Heart right ventricle (tissue), 16 donors: Measurements from ENCODE around the gene DNAJC7. TPM values are rescaled to one million over a fixed set of nuclear protein-coding genes. Genes with fewer than 3 reads are reported as not detected.
A peak's percentile ranks its signal among the peaks of the same experiment; 100 is the strongest.

Experiments
- ATAC-seq, 8 donors: fragments of 200-7000 bp; cut with Tn5 transposase; one replicate each; pipeline ENCODE4 v1.9.1; 2020; ENCODE audit warnings: mild to moderate bottlenecking in 8 of 8, moderate library complexity in 8 of 8, moderate number of reproducible peaks in 1 of 8
- DNase-seq, 2 donors: peaks; one replicate each; pipeline ENCODE4 v3.0.0-alpha.2; 2020
- H3K27ac ChIP-seq, 10 donors: fragments of 200-600 bp; sonication (generic) in 2 of 10; one replicate each; pipeline versions ENCODE4 v1.5.0 to v1.8.0; 2020 to 2022; ENCODE audit warnings: mild to moderate bottlenecking in 3 of 10
- H3K27me3 ChIP-seq, 7 donors: fragments of 200-600 bp; one replicate each; pipeline ENCODE4 v1.8.0; 2021 to 2022; ENCODE audit warnings: mild to moderate bottlenecking in 2 of 7
- H3K36me3 ChIP-seq, 9 donors: fragments of 200-600 bp; sonication (generic) in 1 of 9; one replicate each; pipeline versions ENCODE4 v1.5.0 to v1.8.0; 2020 to 2022; ENCODE audit warnings: mild to moderate bottlenecking in 2 of 9
- H3K4me1 ChIP-seq, 9 donors: fragments of 200-600 bp; sonication (generic) in 1 of 9; one replicate each; pipeline versions ENCODE4 v1.5.0 to v1.8.0; 2020 to 2022; ENCODE audit warnings: mild to moderate bottlenecking in 4 of 9
- H3K4me3 ChIP-seq, 10 donors: fragments of 200-600 bp; sonication (generic) in 2 of 10; one replicate each; pipeline versions ENCODE4 v1.5.0 to v1.8.0; 2020 to 2022; ENCODE audit warnings: mild to moderate bottlenecking in 7 of 10, moderate library complexity in 2 of 10
- H3K9me3 ChIP-seq, 11 donors: fragments of 200-600 bp in 10 of 11; sonication (generic) in 2 of 11; one replicate each; pipeline versions ENCODE4 v1.5.0 to v1.8.0; 2013 to 2022; ENCODE audit warnings: mild to moderate bottlenecking in 2 of 11, control low read depth in 1 of 11, moderate library complexity in 1 of 11
- CTCF ChIP-seq, 9 donors: fragments of 200-600 bp; sonication (generic) in 2 of 9; IDR thresholded peaks; one replicate each; pipeline versions ENCODE4 v1.5.0 to v1.8.0; 2021 to 2022; ENCODE audit warnings: antibody characterized with exemption in 9 of 9, mild to moderate bottlenecking in 5 of 9, moderate library complexity in 1 of 9
- WGBS, 2 donors: extraction: QIAGEN DNeasy Blood & Tissue Kit; methylation state at CpG; one replicate each; pipeline ENCODE4 v1.1.7; 2013; ENCODE audit warnings: inconsistent platforms in 1 of 2; 5-methylcytosine and 5-hydroxymethylcytosine counted together
- intact Hi-C, 10 donors: fragments of 100-400 bp; cut with DNase I; formaldehyde crosslinking; loops; one replicate each; pipeline versions ENCODE4 v1.11.1 to v1.14.2; 2022
- polyA plus RNA-seq, 2 donors: library from polyadenylated mRNA; stranded (reverse); fragments of 200-250 nt; gene quantifications; one replicate each; pipeline ENCODE4 v1.2.3, GENCODE V29; 2013
- total RNA-seq, 10 donors: library from RNA; stranded (reverse); fragmentation: NEBNext Ultra II Directional in 3 of 10; extraction: Animal tissue kit (Norgen Biotek cat#: 25700) in 3 of 10; gene quantifications; one replicate each; pipeline versions ENCODE4 v1.2.1 to v1.2.4, GENCODE V29; 2021 to 2023
- donor health status: Arrhythmogenic right ventricular cardiomyopathy.
- donor health status: ischemic (EF 13 %, LVEDD 7.1; RV severe dilation, severe dysfunction).
- donor health status: healthy with polysubstance abuse.
- donor health status: DM: no; HTN: yes; CAD: no.
- donor health status: DM: no; HTN: no; CAD: no.
- donor health status: ischemic (EF 25% LVEDD 6.9; RV normal size, moderate dysfunction).
- donor health status: ischemic (EF 25% LVEDD 5.7; RV mildly dilated, moderate dysfunction).
- donor health status: healthy.
- donor health status: DM: yes; HTN: yes; CAD: no.
- donor health status: Ischemic cardiomyopathy.
- donor health status: ischemic (EF 35%, LVEDD 5.7; RV mildly dilated, moderate dysfunction).
- donor health status: nonischemic (EF 11% LVEDD 7.7; RV severe dilation, severe dysfunction).
- donor health status: DM: yes; HTN: yes; CAD: no.
- donor health status: PGD.
- donor health status: ischemic (EF 29% LVEDD 5.4; RV normal size, mild dysfunction).
- donor health status: nonischemic (EF 23%, LVEDD 6.1; RV moderate dilation, normal function).

DNAJC7 gene
- total and polyA plus RNA-seq, 12 donors, result 68.8 to 121 (median 82.7) TPM

- no peak for DNase-seq
- TF ChIP-seq CTCF (IDR thresholded peaks at IDR 0.05), result peak in 7 of 9 donors; percentile 30 to 46 (median 40)
- no peak overlapping the region for H3K27ac ChIP-seq
- 41 to 45% methylated on average over 17 of the region's 17 CpGs for WGBS, 2 donors
- no peaks in the 10 kb centered on the region for H3K27me3 ChIP-seq
- no peaks in the 10 kb centered on the region for H3K36me3 ChIP-seq
- intact Hi-C loops, result loop anchor here in 7 of 10 donors (5.0 to 10.0 kb wide), 7 partner anchors 138 to 565 kb away; partner anchors contain the start of genes HAP1 (in 1 of the 7) and ZNF385C (in 1 of the 7)
- H3K4me3 ChIP-seq, result no peak overlapping the region
- H3K9me3 ChIP-seq, result no peaks in the 10 kb centered on the region
- ATAC-seq, result peak in 5 of 8 donors; percentile 23 to 50 (median 44)
- H3K4me1 ChIP-seq, result peaks cover 0 to 15% (median 4%) of the 10 kb centered on the region in 9 donors
These were observed 57.7 kb downstream of the DNAJC7 start for GRCh38 chr17:41959336-41960095.

DNA sequence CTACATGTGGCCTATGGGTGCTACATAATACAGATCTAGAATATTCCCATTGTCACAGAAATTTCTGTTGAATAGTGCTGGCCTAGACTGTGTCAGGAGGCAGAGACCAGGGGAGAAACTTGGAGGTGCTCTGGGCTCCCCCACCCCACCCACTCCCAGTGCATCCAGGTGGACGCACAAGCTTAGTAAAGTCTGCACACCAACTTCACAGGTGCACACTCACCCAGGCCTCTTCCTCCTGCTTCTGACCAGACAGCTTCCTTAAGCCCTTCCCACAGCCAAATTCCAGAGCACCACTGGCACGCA is 58.3 kb downstream of the DNAJC7 start:
- no peaks in the 10 kb centered on the region for H3K9me3 ChIP-seq
- no peak for TF ChIP-seq CTCF (IDR thresholded peaks at IDR 0.05)
- DNase-seq, result no peak
- WGBS, 2 donors, result 69 to 71% methylated on average over 2 of the region's 2 CpGs
- H3K27me3 ChIP-seq, result no peaks in the 10 kb centered on the region
- no peak for ATAC-seq
- no peak overlapping the region for H3K4me3 ChIP-seq
- peaks cover 0 to 15% (median 4%) of the 10 kb centered on the region in 9 donors for H3K4me1 ChIP-seq
- H3K36me3 ChIP-seq, result no peaks in the 10 kb centered on the region
- no peak overlapping the region for H3K27ac ChIP-seq
- intact Hi-C loops, result no loop called here

- no peaks in the 10 kb centered on the region for H3K36me3 ChIP-seq
- 86 to 89% methylated on average over 6 of the region's 6 CpGs for WGBS, 2 donors
- DNase-seq (no peak), ATAC-seq (no peak)
- no peaks in the 10 kb centered on the region for H3K27me3 ChIP-seq
- no peaks in the 10 kb centered on the region for H3K9me3 ChIP-seq
- intact Hi-C loops, result no loop called here
- no peak overlapping the region for H3K27ac ChIP-seq
- H3K4me1 ChIP-seq, result peaks cover 0 to 14% (median 4%) of the 10 kb centered on the region in 9 donors
- H3K4me3 ChIP-seq, result no peak overlapping the region
- no peak for TF ChIP-seq CTCF (IDR thresholded peaks at IDR 0.05)
These were observed 59.3 kb downstream of the DNAJC7 start for GRCh38 chr17:41957869-41958439.

- WGBS, 2 donors, result 66 to 67% methylated on average over 11 of the region's 11 CpGs
- H3K4me1 ChIP-seq, result peaks cover 0 to 8% (median 0%) of the 10 kb centered on the region in 9 donors
- intact Hi-C loops, result no loop called here
- ATAC-seq, result no peak
- no peak for DNase-seq
- H3K27ac ChIP-seq, result no peak overlapping the region
- H3K9me3 ChIP-seq, result no peaks in the 10 kb centered on the region
- H3K36me3 ChIP-seq, result no peaks in the 10 kb centered on the region
- no peak overlapping the region for H3K4me3 ChIP-seq
- no peak for TF ChIP-seq CTCF (IDR thresholded peaks at IDR 0.05)
- no peaks in the 10 kb centered on the region for H3K27me3 ChIP-seq
These were observed 60.0 kb downstream of the DNAJC7 start for GRCh38 chr17:41957031-41957868.
